OCI-LY7 (cell line): ENCODE results near the gene GRM1.

Source experiments
- CTCF ChIP-seq: fragments of 200-600 bp; sonication (generic); conservative IDR thresholded peaks from 2 replicates; pipeline ENCODE4 v1.5.1; 2014; ENCODE audit warnings: mild to moderate bottlenecking, antibody characterized with exemption, low read length, moderate library complexity, mixed read lengths
- EZH2phosphoT487 ChIP-seq: fragments of 200-600 bp; sonication (generic); IDR thresholded peaks from 2 replicates; pipeline ENCODE4 v1.6.1; 2018; ENCODE audit warnings: low read depth, borderline replicate concordance, mild to moderate bottlenecking, mixed run types, antibody characterized with exemption, low read length, moderate library complexity, mixed read lengths

DNA sequence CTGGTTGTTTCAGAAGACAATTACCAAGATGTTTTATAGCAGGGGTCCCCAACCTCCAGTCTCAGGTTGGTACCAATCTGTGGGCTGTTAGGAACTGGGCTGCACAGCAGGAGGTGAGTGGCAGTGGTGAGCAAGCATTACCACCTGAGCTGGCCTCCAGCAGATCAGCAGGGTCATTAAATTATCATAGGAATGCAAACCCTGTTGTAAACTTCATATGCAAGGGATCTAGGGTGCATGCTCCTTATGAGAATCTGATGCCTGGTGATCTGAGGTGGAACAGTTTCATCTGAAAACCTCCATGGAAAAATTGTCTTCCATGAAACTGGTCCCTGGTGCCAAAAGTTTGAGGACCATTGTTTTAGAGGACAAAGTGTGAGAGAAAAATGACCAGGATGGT, 240.6 kb downstream of the GRM1 start:
- no peak for TF ChIP-seq CTCF
- TF ChIP-seq EZH2phosphoT487 = no peak
